Activated gamma-delta T cell (primary cell): Measurements from ENCODE around the gene ICOS.
"Not testable (repeated sequence)": the region's sequence is repeated elsewhere in the genome, so short reads cannot be mapped to it uniquely, and the experiment has no call there.

ENCODE experiments used
- DNase-seq: peaks from one replicate; lab custom pipeline; 2025; lab: John Stamatoyannopoulos, UW

Gene ICOS

DNA sequence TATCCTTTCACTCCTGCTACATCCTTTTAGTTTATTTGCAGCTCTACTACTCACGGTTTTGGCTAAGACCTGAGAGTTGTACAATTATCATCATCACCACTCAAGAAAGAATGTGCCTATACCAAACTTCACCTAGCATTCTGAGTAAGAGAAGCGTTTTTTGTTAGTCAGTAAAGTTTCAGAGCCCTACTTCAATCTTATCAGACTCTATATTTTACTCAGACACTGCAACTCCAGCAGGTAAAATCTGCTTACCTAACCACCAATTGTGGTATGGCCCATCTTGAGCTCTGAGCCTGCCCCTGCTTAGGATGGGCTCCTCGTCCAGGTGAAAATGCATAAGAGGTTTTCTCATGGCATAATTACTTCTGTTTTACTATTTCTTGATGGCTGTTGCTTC, 37.1 kb downstream of the ICOS start:
- DNase-seq: no peak

- DNase-seq: no peak
Measured at GRCh38 chr2:203975912-203976311, 39.3 kb downstream of the ICOS start.

DNA sequence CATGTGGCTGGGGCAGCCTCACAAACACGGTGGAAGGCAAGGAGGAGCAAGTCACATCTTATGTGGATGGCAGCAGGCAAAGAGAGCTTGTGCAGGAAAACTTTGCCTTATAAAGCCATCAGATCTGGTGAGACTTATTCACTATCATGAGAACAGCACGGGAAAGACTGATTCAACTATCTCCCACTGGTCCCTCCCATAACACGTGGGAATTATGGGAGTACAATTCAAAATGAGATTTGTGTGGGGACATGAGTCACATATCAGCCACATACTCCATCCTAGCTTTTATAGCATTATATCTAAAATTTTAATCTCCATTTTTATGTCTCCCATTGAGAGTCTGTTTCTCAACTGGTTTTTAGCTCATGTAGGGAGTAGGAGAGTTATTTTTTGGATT, 45.7 kb downstream of the ICOS start:
- no peak for DNase-seq

GRCh38 chr2:203983064-203983715, 46.6 kb downstream of the ICOS start:
- DNase-seq: no peak

DNA sequence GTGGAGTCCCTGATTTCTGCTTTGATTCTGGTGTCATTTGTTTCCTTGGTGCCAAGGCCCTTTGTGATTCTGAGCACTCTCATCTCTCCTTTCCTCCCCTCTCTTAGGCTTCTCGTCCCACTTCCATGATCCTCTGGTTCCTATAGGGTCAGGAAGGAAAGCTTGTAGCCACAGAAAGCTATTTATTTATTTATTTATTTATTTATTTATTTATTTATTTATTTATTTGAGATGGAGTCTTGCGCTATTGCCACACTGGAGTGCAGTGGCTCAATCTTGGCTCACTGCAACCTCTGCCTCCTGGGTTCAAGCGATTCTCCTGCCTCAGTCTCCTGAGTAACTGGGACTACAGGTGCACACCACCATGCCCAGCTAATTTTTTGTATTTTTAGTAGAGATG, 49.4 kb downstream of the ICOS start:
- not testable (repeated sequence) for DNase-seq

DNA sequence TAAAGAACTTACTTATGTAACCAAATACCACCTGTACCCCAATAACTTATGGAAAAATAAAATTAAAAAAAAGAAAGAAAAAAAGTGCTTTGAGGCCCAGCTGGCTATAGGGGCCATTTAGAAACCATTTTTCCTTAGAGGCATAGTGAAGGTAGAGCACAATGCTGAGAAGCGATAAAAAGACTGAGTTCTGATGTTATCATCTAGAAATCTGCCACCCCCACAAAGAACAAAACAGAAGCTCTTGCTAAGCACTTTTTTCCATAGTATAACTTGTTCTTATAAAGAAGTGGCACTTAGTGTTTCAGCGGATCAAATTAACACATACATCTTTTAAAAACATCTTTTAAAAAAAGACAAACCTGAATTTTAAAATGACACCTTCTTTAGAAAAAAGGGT, 51.4 kb downstream of the ICOS start:
- DNase-seq: no peak

GRCh38 chr2:203988500-203989260, 52.1 kb downstream of the ICOS start:
- DNase-seq: no peak

DNA sequence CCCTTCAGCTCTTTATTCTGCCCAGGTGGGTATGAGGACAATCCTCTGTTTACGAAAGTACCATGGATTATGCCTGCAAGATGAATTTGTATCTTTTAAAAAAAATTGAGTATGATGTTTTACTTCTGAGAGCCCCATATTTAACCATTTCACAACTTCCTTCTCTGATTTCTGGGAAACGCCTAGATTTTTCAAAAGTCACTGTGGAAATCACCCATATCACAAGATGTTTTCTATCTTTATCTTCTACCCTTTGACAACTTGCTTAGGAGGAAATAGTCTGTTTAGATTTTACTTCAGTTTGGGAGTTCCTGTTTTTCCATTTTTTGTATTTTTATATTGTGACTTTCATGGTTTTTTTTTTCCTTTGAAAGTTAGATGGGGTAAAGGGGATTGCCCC, 53.0 kb downstream of the ICOS start:
- no peak for DNase-seq

- DNase-seq: no peak
Measured at GRCh38 chr2:203992509-203992908, 55.9 kb downstream of the ICOS start.

DNA sequence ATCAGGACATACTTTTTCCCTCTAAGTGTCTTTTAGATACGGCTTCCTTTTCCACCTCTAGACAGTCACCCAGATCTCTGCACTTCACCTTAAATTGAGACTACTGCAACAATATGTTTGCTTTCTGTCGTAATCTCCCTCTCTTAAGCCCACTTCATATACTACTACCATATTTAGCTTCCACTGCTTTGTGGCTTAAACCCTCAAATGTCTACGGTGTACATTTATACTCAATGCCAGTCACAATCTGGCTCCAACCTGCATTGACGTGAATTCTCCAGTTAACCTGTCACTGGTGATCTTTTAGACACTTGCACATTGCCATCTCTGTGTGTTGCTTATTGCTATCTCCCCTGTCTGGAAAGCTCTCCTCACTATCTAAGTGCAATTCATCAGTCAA, 56.4 kb downstream of the ICOS start:
- no peak for DNase-seq

GRCh38 chr2:203993560-203993959, 57.0 kb downstream of the ICOS start:
- DNase-seq: no peak

- DNase-seq: no peak
Measured at GRCh38 chr2:203994735-203995134, 58.2 kb downstream of the ICOS start.

DNA sequence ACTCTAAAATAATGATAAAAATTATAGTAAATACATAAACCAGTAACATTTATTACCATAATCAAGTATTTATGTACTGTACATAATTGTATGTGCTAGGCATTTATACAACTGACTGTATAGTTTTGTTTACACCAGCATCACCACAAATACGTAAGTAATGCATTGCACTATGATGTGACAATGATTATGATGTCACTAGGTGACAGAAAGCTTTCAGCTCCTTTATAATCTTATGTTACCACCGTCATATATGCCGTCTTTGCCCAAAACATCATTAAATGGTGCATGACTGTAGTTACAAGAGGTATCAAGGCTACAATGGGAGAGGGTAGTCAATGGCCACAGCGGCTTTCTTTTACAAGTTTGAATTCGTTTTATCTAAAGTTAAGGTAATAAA, 60.1 kb downstream of the ICOS start:
- no peak for DNase-seq

GRCh38 chr2:203997481-203997880, 60.9 kb downstream of the ICOS start:
- DNase-seq: no peak

GRCh38 chr2:203997980-203998809, 61.6 kb downstream of the ICOS start:
- DNase-seq: no peak

- DNase-seq: no peak
Measured at GRCh38 chr2:203999835-204000234, 63.3 kb downstream of the ICOS start.

- DNase-seq: no peak
Measured at GRCh38 chr2:204000446-204000845, 63.9 kb downstream of the ICOS start.

GRCh38 chr2:204003276-204003990, 66.9 kb downstream of the ICOS start:
- no peak for DNase-seq

DNA sequence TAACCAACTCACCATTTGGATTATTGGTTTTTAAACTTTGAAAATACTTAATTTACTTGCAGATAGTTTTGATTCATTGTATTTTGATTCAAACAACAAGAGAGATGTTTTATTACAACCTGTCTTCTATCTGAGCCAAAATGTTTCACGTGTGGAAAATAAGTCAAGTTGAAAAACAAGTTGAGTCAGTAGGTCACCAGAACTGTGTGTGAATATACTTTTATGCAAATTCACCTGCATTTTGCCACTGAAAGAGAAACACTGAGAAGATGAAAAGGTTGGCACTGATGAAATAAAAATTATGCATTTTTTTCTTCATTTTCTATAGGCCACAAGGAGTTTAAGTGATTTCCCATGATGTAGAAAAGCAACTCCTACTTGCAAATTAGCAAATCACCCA, 68.3 kb downstream of the ICOS start:
- no peak for DNase-seq

DNA sequence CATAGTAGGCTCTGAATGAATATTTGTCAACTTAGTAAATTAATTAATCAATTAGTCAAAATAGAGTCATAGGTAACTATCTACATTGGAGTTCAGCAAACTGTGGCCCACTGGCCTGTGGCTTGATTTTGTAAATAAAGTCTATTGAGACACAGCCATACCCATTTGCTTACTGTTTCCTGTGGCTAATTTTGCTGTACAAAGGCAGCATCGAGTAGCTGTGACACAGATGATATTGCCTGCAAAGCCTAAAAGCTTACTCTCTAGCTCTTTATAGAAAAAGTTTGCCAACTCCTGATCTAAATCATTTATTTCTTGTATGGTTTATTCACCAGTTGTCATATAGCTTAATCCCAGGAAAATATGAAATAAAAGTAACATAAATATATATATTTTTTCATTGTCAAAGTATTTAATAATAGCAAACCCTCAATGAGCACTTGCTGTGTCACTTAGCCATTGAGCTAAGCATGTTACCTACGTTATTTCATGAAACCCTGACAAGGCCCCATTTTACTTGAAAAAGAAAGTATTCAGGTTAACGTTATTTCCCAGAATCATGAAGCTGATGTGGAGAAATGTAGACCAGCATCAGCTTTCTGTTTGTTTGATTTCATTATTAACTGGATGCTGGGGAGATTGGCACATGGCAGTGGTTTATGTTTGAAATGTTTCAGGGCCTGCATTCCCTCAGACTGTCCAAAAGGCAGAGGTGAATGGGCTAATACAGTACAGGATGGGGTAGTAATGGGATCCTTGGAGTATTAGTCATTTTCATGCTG, 69.6 kb downstream of the ICOS start:
- no peak for DNase-seq

GRCh38 chr2:204008352-204008751, 71.8 kb downstream of the ICOS start:
- DNase-seq: no peak
